Chondrocyte (in vitro differentiated cells): ENCODE results near the gene SLC15A2. TPM values are rescaled to one million over a fixed set of nuclear protein-coding genes. Genes with fewer than 3 reads are reported as not detected.
A peak's percentile ranks its signal among the peaks of the same experiment; 100 is the strongest.
"Not testable (repeated sequence)": the region's sequence is repeated elsewhere in the genome, so short reads cannot be mapped to it uniquely, and the experiment has no call there.

Source experiments
- DNase-seq: peaks from one replicate; pipeline ENCODE4 v3.0.0; 2021; ENCODE audit warnings: mixed read lengths, low spot score
- H3K27ac Mint-ChIP-seq: one replicate; pipeline ENCODE4 v1.8.0; 2021; ENCODE audit warnings: mild to moderate bottlenecking, moderate library complexity, mixed read lengths; ENCODE audit not compliant: unreplicated experiment
- H3K27me3 Mint-ChIP-seq: 2 replicates; pipeline ENCODE4 v1.8.0; 2021; ENCODE audit warnings: low read depth, mixed read lengths
- H3K36me3 Mint-ChIP-seq: 2 replicates; pipeline ENCODE4 v1.8.0; 2021; ENCODE audit warnings: low read depth, mixed read lengths
- H3K4me1 Mint-ChIP-seq: 2 replicates; pipeline ENCODE4 v1.8.0; 2021; ENCODE audit warnings: low read depth, mild to moderate bottlenecking, mixed read lengths
- H3K4me3 Mint-ChIP-seq: one replicate; pipeline ENCODE4 v1.8.0; 2021; ENCODE audit warnings: mild to moderate bottlenecking, moderate library complexity, mixed read lengths; ENCODE audit not compliant: unreplicated experiment
- H3K9me3 Mint-ChIP-seq: 2 replicates; pipeline ENCODE4 v1.8.0; 2021; ENCODE audit warnings: low read depth, mixed read lengths
- CTCF ChIP-seq: fragments of 200-600 bp; sonication (generic); IDR thresholded peaks from 2 replicates; pipeline ENCODE4 v1.5.0; 2021; ENCODE audit warnings: antibody characterized with exemption, mild to moderate bottlenecking, moderate library complexity
- long read RNA-seq: library from polyadenylated mRNA; stranded (forward); transcript quantifications from one replicate; pipeline ENCODE4 v2.0.0, GENCODE V29; 2021
- total RNA-seq: library from RNA; stranded (reverse); gene quantifications from 3 replicates; pipeline ENCODE4 v1.2.1, GENCODE V29; 2021

Gene SLC15A2, protein sequence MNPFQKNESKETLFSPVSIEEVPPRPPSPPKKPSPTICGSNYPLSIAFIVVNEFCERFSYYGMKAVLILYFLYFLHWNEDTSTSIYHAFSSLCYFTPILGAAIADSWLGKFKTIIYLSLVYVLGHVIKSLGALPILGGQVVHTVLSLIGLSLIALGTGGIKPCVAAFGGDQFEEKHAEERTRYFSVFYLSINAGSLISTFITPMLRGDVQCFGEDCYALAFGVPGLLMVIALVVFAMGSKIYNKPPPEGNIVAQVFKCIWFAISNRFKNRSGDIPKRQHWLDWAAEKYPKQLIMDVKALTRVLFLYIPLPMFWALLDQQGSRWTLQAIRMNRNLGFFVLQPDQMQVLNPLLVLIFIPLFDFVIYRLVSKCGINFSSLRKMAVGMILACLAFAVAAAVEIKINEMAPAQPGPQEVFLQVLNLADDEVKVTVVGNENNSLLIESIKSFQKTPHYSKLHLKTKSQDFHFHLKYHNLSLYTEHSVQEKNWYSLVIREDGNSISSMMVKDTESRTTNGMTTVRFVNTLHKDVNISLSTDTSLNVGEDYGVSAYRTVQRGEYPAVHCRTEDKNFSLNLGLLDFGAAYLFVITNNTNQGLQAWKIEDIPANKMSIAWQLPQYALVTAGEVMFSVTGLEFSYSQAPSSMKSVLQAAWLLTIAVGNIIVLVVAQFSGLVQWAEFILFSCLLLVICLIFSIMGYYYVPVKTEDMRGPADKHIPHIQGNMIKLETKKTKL
- 0.92 to 4.1 TPM (median 1.4 TPM) in 3 replicates for total RNA-seq
- long read RNA-seq, partial matches to known transcripts = 0 of 1 reads
- long read RNA-seq, other reads (novel, unspliced or antisense) = 1 of 1 reads

GRCh38 chr3:121894301-121894990 is at the start of gene SLC15A2:
TSS of gene SLC15A2 (plus strand) at chr3:121894401. CDS start at chr3:121894477, 76 bp downstream.
- no peak within 1 kb of the TSS for H3K27ac Mint-ChIP-seq

GRCh38 chr3:121844892-121845291 is 49.3 kb upstream of the SLC15A2 start:
- H3K27ac Mint-ChIP-seq = no peak overlapping the region
- no peaks in the 10 kb centered on the region for H3K27me3 Mint-ChIP-seq
- TF ChIP-seq CTCF = no peak
- no peaks in the 10 kb centered on the region for H3K9me3 Mint-ChIP-seq
- no peak for DNase-seq
- H3K36me3 Mint-ChIP-seq = peaks cover 7% of the 10 kb centered on the region
- H3K4me3 Mint-ChIP-seq = no peak overlapping the region
- H3K4me1 Mint-ChIP-seq = no peaks in the 10 kb centered on the region

More at GRCh38 chr3:121894301-121894990, at the start of gene SLC15A2:
- no peak for TF ChIP-seq CTCF
- Mint-ChIP-seq H3K9me3 (no peaks in the 10 kb centered on the region), H3K4me1 (peaks cover 11% of the 10 kb centered on the region), H3K27me3 (no peaks in the 10 kb centered on the region), H3K36me3 (peaks cover 1% of the 10 kb centered on the region), H3K4me3 (no peak within 1 kb of the TSS)
- DNase-seq = no peak

DNA sequence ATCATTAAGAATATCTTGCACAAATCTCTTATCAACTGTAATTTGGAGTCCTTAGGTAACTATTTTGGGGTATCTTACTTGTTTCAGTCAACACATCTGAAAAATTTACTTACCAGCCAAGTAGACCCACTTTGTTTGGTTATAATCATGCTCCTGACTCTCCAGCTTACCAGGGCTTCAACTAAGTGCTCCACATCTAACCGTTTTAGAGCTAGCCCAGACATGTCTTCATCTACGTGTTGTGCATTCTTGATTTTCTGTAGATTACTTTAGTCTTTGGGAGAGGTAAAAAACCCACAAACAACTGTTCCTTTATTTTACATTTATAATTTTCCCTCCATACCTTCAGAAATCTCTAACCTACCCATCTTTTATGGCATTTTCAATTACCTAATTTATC is 41.9 kb upstream of the SLC15A2 start:
- no peak for DNase-seq
- no peaks in the 10 kb centered on the region for H3K27me3 Mint-ChIP-seq
- H3K4me3 Mint-ChIP-seq = no peak overlapping the region
- H3K9me3 Mint-ChIP-seq = no peaks in the 10 kb centered on the region
- no peak overlapping the region for H3K27ac Mint-ChIP-seq
- no peak for TF ChIP-seq CTCF
- H3K4me1 Mint-ChIP-seq = no peaks in the 10 kb centered on the region
- peaks cover 2% of the 10 kb centered on the region for H3K36me3 Mint-ChIP-seq

DNA sequence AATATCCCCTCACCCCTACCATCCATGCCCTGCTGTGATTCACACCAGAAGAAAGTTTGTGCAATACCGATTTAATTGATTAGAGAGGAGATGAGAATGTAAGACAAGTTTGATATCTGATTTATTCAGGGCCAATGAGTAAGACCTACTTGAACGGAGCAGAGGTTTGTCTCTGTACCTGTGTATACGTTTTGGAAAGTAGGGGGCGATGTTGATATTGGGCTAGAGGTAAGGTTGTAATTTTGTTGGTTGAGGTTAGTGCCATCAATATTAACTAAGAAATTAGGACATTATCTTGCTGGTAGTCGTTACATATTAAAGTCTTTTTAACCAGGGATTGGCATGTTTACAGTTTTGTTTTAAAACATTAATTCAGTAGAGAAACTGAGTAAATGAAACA is 38.6 kb upstream of the SLC15A2 start:
- H3K9me3 Mint-ChIP-seq = no peaks in the 10 kb centered on the region
- H3K4me3 Mint-ChIP-seq = no peak overlapping the region
- TF ChIP-seq CTCF = peak; percentile 35
- no peak for DNase-seq
- no peaks in the 10 kb centered on the region for H3K4me1 Mint-ChIP-seq
- no peaks in the 10 kb centered on the region for H3K27me3 Mint-ChIP-seq
- H3K27ac Mint-ChIP-seq = no peak overlapping the region
- peaks cover 10% of the 10 kb centered on the region for H3K36me3 Mint-ChIP-seq

GRCh38 chr3:121857778-121858177 is 36.4 kb upstream of the SLC15A2 start:
- peaks cover 12% of the 10 kb centered on the region for H3K36me3 Mint-ChIP-seq
- H3K4me3 Mint-ChIP-seq, H3K27me3 Mint-ChIP-seq, H3K4me1 Mint-ChIP-seq, DNase-seq, H3K27ac Mint-ChIP-seq, H3K9me3 Mint-ChIP-seq: not testable (repeated sequence)

- not testable (repeated sequence) for H3K27ac Mint-ChIP-seq, H3K4me1 Mint-ChIP-seq, H3K27me3 Mint-ChIP-seq, H3K4me3 Mint-ChIP-seq, H3K9me3 Mint-ChIP-seq, H3K36me3 Mint-ChIP-seq, DNase-seq
Observed at GRCh38 chr3:121863247-121863646, 31.0 kb upstream of the SLC15A2 start.
